Measurements from ENCODE around the gene PRRT1B.
"Not testable (repeated sequence)": the region's sequence is repeated elsewhere in the genome, so short reads cannot be mapped to it uniquely, and the experiment has no call there.

The PRRT1B gene

GRCh38 chr9:131523086-131523388, 22.3 kb upstream of the PRRT1B start:
- DNase-seq = no peak

- DNase-seq = no peak
Observed at GRCh38 chr9:131523451-131524435, 21.6 kb upstream of the PRRT1B start.

- DNase-seq = no peak
Observed at GRCh38 chr9:131524665-131525315, 20.5 kb upstream of the PRRT1B start.

GRCh38 chr9:131525643-131526565, 19.4 kb upstream of the PRRT1B start:
- no peak for DNase-seq

- DNase-seq = no peak
Observed at GRCh38 chr9:131528186-131528585, 17.1 kb upstream of the PRRT1B start.

GRCh38 chr9:131528886-131529505, 16.3 kb upstream of the PRRT1B start:
- no peak for DNase-seq

- DNase-seq = no peak
Observed at GRCh38 chr9:131529597-131530545, 15.5 kb upstream of the PRRT1B start.

- DNase-seq = peak; percentile 39
Observed at GRCh38 chr9:131530546-131530919, 14.8 kb upstream of the PRRT1B start.

GRCh38 chr9:131530920-131531832, 14.1 kb upstream of the PRRT1B start, which contains the start of gene UCK1:
UCK1 (minus strand) TSS chr9:131531263; CDS start chr9:131531174, 89 bp downstream.
- peak; percentile 84 for DNase-seq

GRCh38 chr9:131534721-131535237, 10.5 kb upstream of the PRRT1B start:
- DNase-seq = no peak

GRCh38 chr9:131537946-131538345, 7.4 kb upstream of the PRRT1B start:
- DNase-seq = no peak

- no peak for DNase-seq
Observed at GRCh38 chr9:131539223-131539923, 6.0 kb upstream of the PRRT1B start.

- no peak for DNase-seq
Observed at GRCh38 chr9:131543141-131543540, 2.2 kb upstream of the PRRT1B start.

- no peak for DNase-seq
Observed at GRCh38 chr9:131545786-131546335, 538 bp downstream of the PRRT1B start.

GRCh38 chr9:131546336-131547084, 1.2 kb downstream of the PRRT1B start:
- DNase-seq = peak; percentile 42

GRCh38 chr9:131549186-131549585, 3.9 kb downstream of the PRRT1B start:
- DNase-seq = not testable (repeated sequence)

GRCh38 chr9:131550465-131550864, 5.1 kb downstream of the PRRT1B start:
- not testable (repeated sequence) for DNase-seq

GRCh38 chr9:131552030-131552429, 6.7 kb downstream of the PRRT1B start:
- no peak for DNase-seq
